Measurements from ENCODE around the gene C19orf25.

The C19orf25 gene

GRCh38 chr19:1451916-1452801 lies 26.9 kb downstream of the C19orf25 start:
- Histone ChIP-seq H3K79me2 (no peaks in the 10 kb centered on the region), H3K4me3 (ENCODE audit: low read depth, low read length) (no peak overlapping the region), H3K27me3 (ENCODE audit: control insufficient read depth, insufficient read depth, low read length) (peaks cover 17% of the 10 kb centered on the region), H3K9me3 (ENCODE audit: control insufficient read depth, low read length) (no peaks in the 10 kb centered on the region), H3K4me1 (peaks cover 3% of the 10 kb centered on the region), H3K36me3 (ENCODE audit: control insufficient read depth, insufficient read depth, low read length) (no peaks in the 10 kb centered on the region), H3K27ac (no peak overlapping the region), H2AFZ (no peak overlapping the region), H3K9ac (no peak overlapping the region), H3K4me2 (ENCODE audit: low read length) (no peak overlapping the region)
- TF ChIP-seq, protein P1, sequence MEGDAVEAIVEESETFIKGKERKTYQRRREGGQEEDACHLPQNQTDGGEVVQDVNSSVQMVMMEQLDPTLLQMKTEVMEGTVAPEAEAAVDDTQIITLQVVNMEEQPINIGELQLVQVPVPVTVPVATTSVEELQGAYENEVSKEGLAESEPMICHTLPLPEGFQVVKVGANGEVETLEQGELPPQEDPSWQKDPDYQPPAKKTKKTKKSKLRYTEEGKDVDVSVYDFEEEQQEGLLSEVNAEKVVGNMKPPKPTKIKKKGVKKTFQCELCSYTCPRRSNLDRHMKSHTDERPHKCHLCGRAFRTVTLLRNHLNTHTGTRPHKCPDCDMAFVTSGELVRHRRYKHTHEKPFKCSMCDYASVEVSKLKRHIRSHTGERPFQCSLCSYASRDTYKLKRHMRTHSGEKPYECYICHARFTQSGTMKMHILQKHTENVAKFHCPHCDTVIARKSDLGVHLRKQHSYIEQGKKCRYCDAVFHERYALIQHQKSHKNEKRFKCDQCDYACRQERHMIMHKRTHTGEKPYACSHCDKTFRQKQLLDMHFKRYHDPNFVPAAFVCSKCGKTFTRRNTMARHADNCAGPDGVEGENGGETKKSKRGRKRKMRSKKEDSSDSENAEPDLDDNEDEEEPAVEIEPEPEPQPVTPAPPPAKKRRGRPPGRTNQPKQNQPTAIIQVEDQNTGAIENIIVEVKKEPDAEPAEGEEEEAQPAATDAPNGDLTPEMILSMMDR (IDR thresholded peaks at IDR 0.05): no peak

DNA sequence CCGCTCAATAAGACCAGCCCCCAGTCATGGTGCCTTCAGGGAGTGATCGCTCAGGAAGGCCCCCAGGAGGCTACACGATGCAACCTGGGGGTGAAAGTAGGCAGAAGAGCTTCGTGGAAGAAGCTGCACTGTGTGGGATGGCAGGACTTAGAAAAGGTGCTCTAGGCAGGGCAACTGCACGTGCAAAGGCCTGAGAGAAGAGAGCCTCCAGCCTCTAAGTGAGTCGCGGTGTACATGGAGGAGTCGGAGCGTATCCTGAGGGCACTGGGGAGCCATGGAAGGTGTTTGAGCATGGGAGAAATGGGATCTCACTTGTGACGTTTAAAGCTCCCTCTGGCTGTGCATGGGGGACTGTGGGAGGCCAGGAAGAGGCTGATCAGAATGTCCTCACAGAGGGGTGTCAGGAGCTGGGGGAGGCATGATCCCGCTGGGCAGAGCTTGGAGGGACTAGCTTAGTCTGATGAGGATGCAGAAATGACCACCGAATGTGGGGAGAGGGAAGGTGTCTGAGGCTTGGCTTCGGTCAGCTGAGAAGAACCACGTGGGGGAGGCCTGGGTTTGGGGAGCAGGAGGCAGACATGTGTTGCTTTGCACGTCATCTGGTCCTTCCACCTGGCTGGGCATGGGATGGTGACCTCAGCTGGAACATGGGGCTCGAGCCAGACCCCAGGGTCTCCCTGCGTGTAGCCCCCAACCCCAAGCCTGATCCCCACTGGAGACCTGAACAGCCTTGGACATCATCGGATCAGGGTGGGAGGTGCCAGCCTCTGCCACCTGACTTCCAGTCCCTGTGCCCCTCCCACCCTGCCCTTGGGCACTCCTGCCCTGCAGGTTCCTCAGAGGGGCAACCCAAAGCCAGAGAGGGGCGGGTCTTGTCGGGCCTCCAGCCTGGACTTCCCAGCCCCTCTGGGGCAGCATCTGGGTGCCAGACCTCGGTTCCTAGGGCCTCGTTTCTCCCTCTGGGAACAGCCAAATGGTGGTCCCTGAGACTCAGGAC lies 28.0 kb downstream of the C19orf25 start:
- Histone ChIP-seq H3K36me3 (ENCODE audit: control insufficient read depth, insufficient read depth, low read length) (no peaks in the 10 kb centered on the region), H3K4me2 (ENCODE audit: low read length) (no peak overlapping the region), H3K4me1 (no peaks in the 10 kb centered on the region), H3K79me2 (no peaks in the 10 kb centered on the region), H3K4me3 (ENCODE audit: low read depth, low read length) (no peak overlapping the region), H3K9me3 (ENCODE audit: control insufficient read depth, low read length) (no peaks in the 10 kb centered on the region), H3K27ac (no peak overlapping the region), H3K27me3 (ENCODE audit: control insufficient read depth, insufficient read depth, low read length) (peaks cover 19% of the 10 kb centered on the region), H3K9ac (no peak overlapping the region), H2AFZ (no peak overlapping the region)
- TF ChIP-seq, protein P1 (IDR thresholded peaks at IDR 0.05): no peak

DNA sequence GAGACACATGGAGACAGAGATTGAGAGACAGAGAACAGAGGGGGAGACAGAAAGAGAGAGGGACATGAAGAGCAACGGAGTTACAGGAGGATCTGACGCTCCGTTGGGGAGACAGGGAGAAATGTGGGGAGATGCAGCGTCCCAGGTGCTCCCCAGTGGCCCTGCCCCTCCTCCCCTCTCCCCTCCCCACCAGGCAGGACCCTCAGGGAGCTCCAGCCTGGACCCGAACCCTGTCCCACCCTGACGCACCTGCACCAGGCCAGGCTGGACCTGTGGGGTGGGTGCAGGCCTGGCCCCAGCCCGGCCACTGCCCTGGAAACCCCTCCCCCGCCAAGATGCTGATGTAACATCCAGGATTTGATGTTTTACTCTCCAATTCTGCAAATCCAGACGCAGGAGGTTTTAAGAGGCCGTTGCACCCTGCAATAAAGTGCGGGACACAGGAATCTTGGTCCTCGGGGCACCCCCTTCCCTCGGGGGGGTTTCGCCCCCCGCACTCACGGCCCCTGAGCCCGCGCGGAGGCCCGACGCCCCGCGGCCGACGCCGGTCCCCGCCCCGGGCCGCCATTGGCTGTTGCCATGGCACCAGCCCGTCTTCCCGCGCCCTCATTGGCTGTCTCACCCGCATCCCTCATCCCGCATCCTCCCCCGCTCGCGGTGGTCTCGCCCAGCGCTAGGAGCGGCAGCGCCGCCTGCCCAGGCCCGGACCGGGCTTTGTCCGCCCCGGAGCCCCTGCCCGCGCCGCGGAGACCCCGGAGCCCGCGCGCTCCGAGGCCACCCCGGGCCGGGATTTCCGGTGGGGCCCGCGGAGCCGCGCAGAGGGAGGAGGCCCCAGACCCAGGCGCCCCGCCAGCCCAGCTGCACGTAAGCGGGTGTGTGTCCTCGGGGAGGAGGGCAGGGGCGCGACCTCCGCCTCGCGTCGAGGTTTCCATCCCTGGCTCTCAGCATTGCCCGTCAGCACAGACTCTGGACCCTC lies 29.3 kb downstream of the C19orf25 start, which contains the start of gene APC2:
APC2 (plus strand) TSS at position 655 of the 976 bp plus-strand sequence. CDS start 2,881 bp downstream, outside the sequence.
- H3K36me3 ChIP-seq (ENCODE audit: control insufficient read depth, insufficient read depth, low read length): no peaks in the 10 kb centered on the region
- H3K4me1 ChIP-seq: peaks cover 6% of the 10 kb centered on the region
- H2AFZ ChIP-seq: no peak within 1 kb of the TSS
- H3K9ac ChIP-seq: no peak within 1 kb of the TSS
- no peak within 1 kb of the TSS for H3K4me3 ChIP-seq (ENCODE audit: low read depth, low read length)
- H3K4me2 ChIP-seq (ENCODE audit: low read length): no peak within 1 kb of the TSS
- peaks cover 19% of the 10 kb centered on the region for H3K27me3 ChIP-seq (ENCODE audit: control insufficient read depth, insufficient read depth, low read length)
- H3K27ac ChIP-seq: no peak within 1 kb of the TSS
- TF ChIP-seq, protein P1 (IDR thresholded peaks at IDR 0.05): no peak
- no peaks in the 10 kb centered on the region for H3K9me3 ChIP-seq (ENCODE audit: control insufficient read depth, low read length)
- H3K79me2 ChIP-seq: no peaks in the 10 kb centered on the region

DNA sequence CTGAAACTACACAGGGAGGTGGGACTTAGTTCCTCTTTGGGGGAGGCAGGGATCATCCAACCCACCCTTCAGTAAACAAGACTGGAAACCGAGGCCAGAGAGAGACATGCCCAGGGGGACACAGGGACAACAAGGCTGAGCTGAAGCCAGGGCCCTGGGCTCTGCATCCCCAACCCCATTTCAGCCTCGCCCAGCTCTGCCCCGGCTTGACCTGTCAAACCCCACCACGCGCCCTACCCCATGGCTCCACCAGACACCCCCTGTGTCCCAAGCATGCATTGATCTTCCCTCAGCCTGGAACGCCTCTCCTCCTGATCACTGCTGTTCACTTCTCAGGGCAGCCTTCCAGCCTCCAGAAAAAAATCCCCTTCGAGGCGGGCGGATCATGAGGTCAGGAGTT lies 31.1 kb downstream of the C19orf25 start:
- Histone ChIP-seq H3K27ac (no peak overlapping the region), H3K36me3 (ENCODE audit: control insufficient read depth, insufficient read depth, low read length) (no peaks in the 10 kb centered on the region), H3K4me1 (peaks cover 6% of the 10 kb centered on the region), H3K27me3 (ENCODE audit: control insufficient read depth, insufficient read depth, low read length) (peaks cover 19% of the 10 kb centered on the region), H3K9ac (no peak overlapping the region), H2AFZ (no peak overlapping the region), H3K4me2 (ENCODE audit: low read length) (no peak overlapping the region), H3K4me3 (ENCODE audit: low read depth, low read length) (no peak overlapping the region), H3K9me3 (ENCODE audit: control insufficient read depth, low read length) (no peaks in the 10 kb centered on the region), H3K79me2 (no peaks in the 10 kb centered on the region)
- TF ChIP-seq, protein P1 (IDR thresholded peaks at IDR 0.05): no peak

All from parathyroid adenoma (tissue), 2 donors.